H7 (cell line): ENCODE data around the gene COL18A1. TPM values are rescaled to one million over a fixed set of nuclear protein-coding genes. Genes with fewer than 3 reads are reported as not detected.

Experiments used
- DNase-seq: peaks from one replicate; pipeline ENCODE4 v3.0.0; 2012
- H3K27me3 ChIP-seq: 2 replicates; pipeline ENCODE4 v1.6.0; 2011; ENCODE audit warnings: mild to moderate bottlenecking, low read length; ENCODE audit not compliant: control insufficient read depth, insufficient read depth
- H3K36me3 ChIP-seq: replicated peaks from 2 replicates; pipeline ENCODE4 v1.5.1; 2011; ENCODE audit warnings: low read length; ENCODE audit not compliant: control insufficient read depth, insufficient read depth
- H3K4me3 ChIP-seq: 2 replicates; pipeline ENCODE4 v1.5.1; 2011; ENCODE audit warnings: low read depth, mild to moderate bottlenecking, control low read depth, low read length, moderate library complexity; ENCODE audit not compliant: insufficient read depth
- total RNA-seq: library from RNA; depleted of rRNA; stranded (reverse); fragments of >200 nt; shearing (Covaris generic); gene quantifications from 2 replicates; pipeline ENCODE4 v1.2.3, GENCODE V29; 2014

COL18A1 gene
- total RNA-seq, 1 experiment from 2014 or later: 328 TPM

- Histone ChIP-seq H3K36me3 (no peaks in the 10 kb centered on the region), H3K4me3 (no peak overlapping the region), H3K27me3 (no peaks in the 10 kb centered on the region)
- DNase-seq: peak; percentile 86
Measured at GRCh38 chr21:45416620-45417019, 11.7 kb downstream of the COL18A1 start.

- Histone ChIP-seq H3K36me3 (peaks cover 1% of the 10 kb centered on the region; the same call in 1 of the 2 replicates), H3K4me3 (no peak overlapping the region), H3K27me3 (no peaks in the 10 kb centered on the region)
- no peak for DNase-seq
Measured at GRCh38 chr21:45417256-45417950, 12.4 kb downstream of the COL18A1 start.

- Histone ChIP-seq H3K4me3 (no peak overlapping the region), H3K36me3 (peaks cover 1% of the 10 kb centered on the region; the same call in 1 of the 2 replicates), H3K27me3 (no peaks in the 10 kb centered on the region)
- no peak for DNase-seq
Measured at GRCh38 chr21:45417951-45418300, 13.0 kb downstream of the COL18A1 start.

GRCh38 chr21:45418301-45419071 is 13.5 kb downstream of the COL18A1 start:
- H3K36me3 ChIP-seq: peaks cover 1% of the 10 kb centered on the region; the same call in 1 of the 2 replicates
- H3K4me3 ChIP-seq: no peak overlapping the region
- DNase-seq: no peak
- no peaks in the 10 kb centered on the region for H3K27me3 ChIP-seq

DNA sequence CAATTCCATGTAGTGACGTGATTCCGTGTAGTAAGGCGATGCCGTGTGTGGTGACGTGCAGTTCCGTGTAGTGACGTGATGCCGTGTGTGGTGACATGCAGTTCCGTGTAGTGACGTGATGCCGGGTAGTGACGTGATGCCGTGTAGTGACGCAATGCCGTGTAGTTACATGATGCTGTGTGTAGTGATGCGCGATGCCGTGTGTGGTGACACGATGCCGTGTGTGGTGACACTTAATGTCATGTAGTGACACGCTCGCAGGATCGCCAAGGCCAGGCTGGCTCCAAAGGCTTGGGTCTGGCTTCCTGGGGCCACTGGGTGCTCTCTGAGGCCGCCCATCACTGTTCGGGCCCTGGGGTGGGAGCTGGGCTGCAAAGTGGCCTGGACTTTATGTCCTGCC is 14.2 kb downstream of the COL18A1 start:
- Histone ChIP-seq H3K4me3 (no peak overlapping the region), H3K36me3 (peaks cover 1% of the 10 kb centered on the region; the same call in 1 of the 2 replicates), H3K27me3 (no peaks in the 10 kb centered on the region)
- no peak for DNase-seq

DNA sequence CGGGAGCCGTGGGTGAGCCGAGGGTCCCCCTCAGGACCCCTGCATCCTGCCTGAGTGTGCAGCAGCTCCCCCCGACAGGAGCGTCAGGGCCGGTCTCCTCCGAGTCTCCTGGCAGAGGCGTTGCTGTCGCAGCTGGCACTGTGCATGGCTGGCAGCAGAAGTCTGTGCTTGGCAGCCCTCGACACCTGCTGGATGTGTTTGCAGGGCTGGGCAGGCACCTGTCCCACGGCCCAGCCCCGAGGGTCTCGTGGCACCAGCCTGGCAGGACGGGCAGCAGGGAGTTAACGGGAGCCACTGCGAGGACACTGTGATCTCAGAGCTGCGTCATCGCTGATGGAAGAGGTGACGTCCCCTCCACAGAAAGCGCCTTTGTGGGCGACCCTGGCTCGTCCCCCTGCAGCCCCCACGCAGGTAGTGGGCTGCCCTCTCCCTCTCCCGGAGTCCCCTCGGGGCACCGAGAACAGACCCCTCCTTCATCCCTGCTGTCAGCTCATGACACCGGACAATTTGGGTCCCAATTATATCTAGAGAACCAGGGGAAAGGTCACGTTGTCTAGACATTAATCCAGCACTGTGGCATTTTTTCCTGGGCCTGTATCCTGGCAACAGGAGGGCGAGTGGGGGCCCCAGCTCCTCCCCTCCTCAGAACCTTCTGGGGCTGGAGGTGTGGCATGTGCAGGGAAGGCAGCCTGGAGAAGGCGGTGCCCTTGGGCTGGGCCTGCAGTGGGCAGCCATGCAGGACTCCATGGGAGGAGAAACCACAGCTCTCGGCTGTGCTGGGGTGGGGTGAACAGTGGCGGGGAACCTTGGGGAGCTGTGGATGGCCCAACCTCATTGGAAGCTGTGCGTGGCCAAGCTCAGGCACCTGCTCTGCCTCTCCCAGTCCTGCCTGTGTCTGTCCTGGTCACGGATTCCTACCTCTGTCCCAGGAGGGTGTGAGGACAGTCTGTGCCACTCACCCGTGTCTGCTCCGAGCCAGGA is 15.4 kb downstream of the COL18A1 start:
- Histone ChIP-seq H3K4me3 (no peak overlapping the region), H3K27me3 (no peaks in the 10 kb centered on the region), H3K36me3 (peaks cover 1% of the 10 kb centered on the region; the same call in 1 of the 2 replicates)
- DNase-seq: no peak

DNA sequence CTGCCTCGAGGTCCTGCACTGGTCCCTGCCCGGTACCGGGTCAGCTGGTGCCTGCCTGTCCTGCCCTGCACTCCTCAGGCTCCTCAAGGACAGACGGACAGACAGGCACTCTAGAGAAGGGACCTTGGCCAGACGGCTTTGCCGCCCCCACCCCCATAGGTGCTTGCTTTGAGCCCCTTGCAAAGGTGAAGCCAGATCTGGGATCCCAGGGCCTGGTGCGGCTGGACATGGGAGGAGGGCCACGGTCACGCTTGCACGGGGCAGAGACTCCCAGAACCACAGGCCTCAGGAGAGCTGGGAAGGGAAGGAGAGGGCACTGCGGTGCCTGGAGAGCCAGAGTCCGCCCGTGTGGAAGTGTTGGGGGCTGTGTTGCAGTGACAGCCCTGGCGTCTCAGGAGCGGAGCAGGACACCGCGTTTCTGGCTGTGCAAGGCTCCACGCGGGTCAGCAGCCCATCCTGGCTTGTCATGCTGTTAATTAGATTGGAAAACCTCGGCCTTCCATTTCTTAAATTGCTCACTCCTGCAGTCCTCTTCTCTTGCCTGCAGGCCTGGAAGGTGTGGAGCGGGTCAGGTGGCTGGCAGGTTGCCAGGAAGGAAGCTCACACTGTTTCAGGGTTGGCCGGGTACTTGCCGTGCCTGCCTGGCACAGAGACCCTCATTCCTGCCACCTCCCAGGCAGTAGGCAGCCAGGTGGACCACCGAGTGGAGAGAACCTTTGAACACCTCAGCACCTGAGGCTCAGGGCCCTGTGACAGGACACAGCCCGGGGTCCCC is 16.3 kb downstream of the COL18A1 start:
- H3K27me3 ChIP-seq: no peaks in the 10 kb centered on the region
- DNase-seq: no peak
- no peak overlapping the region for H3K4me3 ChIP-seq
- peaks cover 1% of the 10 kb centered on the region; the same call in 1 of the 2 replicates for H3K36me3 ChIP-seq

GRCh38 chr21:45421846-45422775 is 17.1 kb downstream of the COL18A1 start:
- no peak for DNase-seq
- no peak overlapping the region for H3K4me3 ChIP-seq
- H3K36me3 ChIP-seq: peaks cover 1% of the 10 kb centered on the region; the same call in 1 of the 2 replicates
- H3K27me3 ChIP-seq: no peaks in the 10 kb centered on the region

DNA sequence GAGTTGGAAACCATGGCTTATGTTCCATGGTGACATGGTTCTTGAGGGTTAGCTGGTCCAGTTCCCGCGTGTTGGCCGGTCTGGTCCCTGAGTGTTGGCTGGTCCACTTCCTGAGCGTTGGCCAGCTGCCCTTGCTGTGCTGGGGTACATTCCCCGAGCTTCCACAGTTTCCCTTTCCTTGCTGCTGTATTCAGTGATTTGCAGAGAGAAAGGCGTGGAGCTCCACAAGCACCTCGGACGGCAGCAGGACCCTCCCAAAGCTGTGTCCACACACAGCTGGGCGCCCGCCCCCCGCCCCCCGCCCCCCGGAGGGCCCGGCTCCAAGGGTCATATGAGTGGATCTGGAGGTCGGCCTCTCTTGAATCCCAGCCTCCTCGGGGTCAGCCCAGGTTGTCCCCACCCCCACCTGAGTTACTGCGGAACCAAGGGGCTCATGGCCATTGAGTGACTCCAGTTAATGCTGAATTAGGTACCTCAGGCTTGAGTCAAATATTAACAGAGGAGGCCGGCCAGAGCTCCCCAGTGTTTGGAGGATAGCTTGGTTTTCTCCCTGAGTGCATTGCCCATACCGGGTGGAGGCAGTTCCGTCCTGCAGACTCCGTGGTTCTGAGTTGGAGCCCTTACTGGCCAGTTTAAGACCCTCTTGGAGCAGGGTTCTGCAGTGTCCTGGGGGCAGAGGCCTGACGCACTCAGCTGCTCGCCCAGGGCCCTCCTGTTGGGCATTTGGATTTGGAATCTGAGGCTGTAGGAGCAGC is 18.4 kb downstream of the COL18A1 start:
- no peaks in the 10 kb centered on the region for H3K27me3 ChIP-seq
- no peak for DNase-seq
- H3K4me3 ChIP-seq: no peak overlapping the region

DNA sequence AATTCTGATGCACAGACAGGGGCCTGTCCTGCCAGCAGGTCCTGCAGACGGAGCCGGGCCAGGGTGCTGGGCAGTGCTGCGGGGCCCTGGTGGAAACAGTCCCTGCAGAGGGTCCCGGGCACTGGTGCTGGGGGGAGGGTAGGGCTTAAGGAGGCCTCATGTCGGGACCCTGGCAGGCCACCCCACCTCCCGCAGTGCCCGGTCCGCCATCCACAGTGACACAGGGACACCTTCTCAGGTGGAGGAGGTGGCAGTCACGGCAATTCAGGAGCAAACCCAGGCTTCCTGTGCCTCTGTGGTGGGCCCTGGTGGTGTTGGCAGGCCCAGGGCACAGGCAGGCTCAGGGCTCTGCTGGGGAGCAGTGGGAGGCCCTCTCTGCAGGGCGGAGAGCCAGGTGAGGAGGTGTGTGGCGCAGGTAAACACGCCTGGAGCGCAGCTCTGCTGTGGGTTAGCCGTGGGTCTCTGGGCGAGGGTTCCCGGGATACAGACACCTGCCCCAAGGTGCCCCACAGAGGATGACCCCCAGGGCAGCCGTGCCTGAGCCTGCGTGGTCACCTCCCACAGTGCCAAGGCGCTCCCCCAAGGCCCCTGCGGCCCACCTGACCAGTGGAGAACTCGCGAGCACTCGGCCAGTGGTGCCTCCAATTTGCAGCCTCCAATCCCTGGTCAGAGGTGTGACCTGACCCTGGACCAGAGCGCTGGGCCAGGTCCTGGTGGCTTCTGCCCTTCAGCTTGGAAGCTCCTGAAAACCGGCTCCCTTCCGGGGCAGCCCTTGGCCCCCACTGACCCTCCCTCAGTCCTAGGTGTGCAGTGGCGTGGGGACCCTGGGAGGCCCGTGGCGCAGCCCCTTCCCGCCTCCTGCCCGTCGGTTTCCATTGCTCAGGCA is 19.2 kb downstream of the COL18A1 start:
- no peak overlapping the region for H3K4me3 ChIP-seq
- H3K36me3 ChIP-seq: peaks cover 1% of the 10 kb centered on the region; the same call in 1 of the 2 replicates
- DNase-seq: no peak
- no peaks in the 10 kb centered on the region for H3K27me3 ChIP-seq

More for the DNA sequence above, 18.4 kb downstream of the COL18A1 start:
- H3K36me3 ChIP-seq: peaks cover 1% of the 10 kb centered on the region; the same call in 1 of the 2 replicates

- H3K4me3 ChIP-seq: no peak overlapping the region
- no peak for DNase-seq
- H3K27me3 ChIP-seq: no peaks in the 10 kb centered on the region
- peaks cover 1% of the 10 kb centered on the region; the same call in 1 of the 2 replicates for H3K36me3 ChIP-seq
Measured at GRCh38 chr21:45424854-45425795, 20.2 kb downstream of the COL18A1 start.
